Measurements from ENCODE around the gene TKTL1.

- TF ChIP-seq CTCF (IDR thresholded peaks at IDR 0.05; ENCODE audit: low read depth, low read length) (no peak), EZH2phosphoT487 (IDR thresholded peaks at IDR 0.05; ENCODE audit: low read depth) (no peak)
Observed at GRCh38 chrX:154352012-154352401, 56.4 kb downstream of the TKTL1 start.

Measured in OCI-LY3 (cell line).